Liver (tissue), 3 donors: ENCODE data around the gene TBL1XR1.

Experiments used
- CTCF ChIP-seq: fragments of 150-350 bp; IDR thresholded peaks from 2 replicates; pipeline ENCODE4 v1.5.1; 2017; ENCODE audit warnings: improper control_type of control experiment, low read depth, low read length; ENCODE audit not compliant: missing input control
- RXRA ChIP-seq, 2 donors: IDR thresholded peaks; 2 replicates each; pipeline ENCODE4 v1.6.1; 2017 to 2018; ENCODE audit warnings: antibody characterized with exemption in 2 of 2, mild to moderate bottlenecking in 1 of 2
- SP1 ChIP-seq: IDR thresholded peaks from 2 replicates; pipeline ENCODE4 v1.6.1; 2018; ENCODE audit warnings: antibody characterized with exemption, mild to moderate bottlenecking
- YY1 ChIP-seq: IDR thresholded peaks from 2 replicates; pipeline ENCODE4 v1.6.1; 2016; ENCODE audit warnings: antibody characterized with exemption, mild to moderate bottlenecking
- donor health status: healthy.
- donor health status: healthy.

GRCh38 chr3:177122183-177122856, 75.0 kb downstream of the TBL1XR1 start:
- TF ChIP-seq SP1 (no peak), CTCF (no peak), YY1 (no peak), RXRA (IDR thresholded peaks at IDR 0.05) (no peak)
